ENCODE measurements around the gene FBXW9. TPM values are rescaled to one million over a fixed set of nuclear protein-coding genes. Genes with fewer than 3 reads are reported as not detected.

Gene FBXW9
- total RNA-seq, 1 donor, result 7.3 TPM

DNA sequence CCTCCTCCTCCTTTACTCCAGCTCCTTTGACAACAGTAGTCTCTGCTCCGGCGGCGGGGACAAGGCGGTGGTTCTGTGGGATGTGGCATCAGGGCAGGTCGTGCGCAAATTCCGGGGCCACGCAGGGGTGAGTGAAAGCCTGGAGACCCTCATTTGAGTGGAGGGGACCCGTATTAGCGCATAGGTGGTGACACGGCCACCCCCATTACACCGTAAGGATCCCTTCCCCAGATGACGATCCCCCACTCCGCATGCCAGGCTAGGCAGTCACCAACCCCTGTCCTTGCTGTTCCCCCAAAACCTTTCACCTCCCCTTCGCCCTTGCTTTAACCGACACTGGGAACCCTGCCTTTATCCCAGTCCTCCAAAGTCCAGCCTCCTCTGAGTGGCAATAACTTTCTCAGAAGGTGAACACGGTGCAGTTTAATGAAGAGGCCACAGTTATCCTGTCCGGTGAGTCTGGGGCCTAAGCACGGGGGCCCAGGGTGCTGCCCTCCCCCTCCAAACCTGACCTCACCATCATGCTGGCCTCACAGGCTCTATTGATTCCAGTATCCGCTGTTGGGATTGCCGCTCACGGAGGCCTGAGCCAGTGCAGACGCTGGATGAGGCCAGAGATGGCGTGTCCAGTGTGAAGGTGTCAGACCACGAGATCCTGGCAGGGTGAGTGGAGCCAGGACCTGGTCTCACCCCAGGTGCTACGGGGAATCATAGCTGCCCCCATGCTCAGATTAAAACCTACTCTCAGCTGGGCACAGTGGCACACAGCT, 26.1 kb downstream of the FBXW9 start:
- TF ChIP-seq, protein P1, sequence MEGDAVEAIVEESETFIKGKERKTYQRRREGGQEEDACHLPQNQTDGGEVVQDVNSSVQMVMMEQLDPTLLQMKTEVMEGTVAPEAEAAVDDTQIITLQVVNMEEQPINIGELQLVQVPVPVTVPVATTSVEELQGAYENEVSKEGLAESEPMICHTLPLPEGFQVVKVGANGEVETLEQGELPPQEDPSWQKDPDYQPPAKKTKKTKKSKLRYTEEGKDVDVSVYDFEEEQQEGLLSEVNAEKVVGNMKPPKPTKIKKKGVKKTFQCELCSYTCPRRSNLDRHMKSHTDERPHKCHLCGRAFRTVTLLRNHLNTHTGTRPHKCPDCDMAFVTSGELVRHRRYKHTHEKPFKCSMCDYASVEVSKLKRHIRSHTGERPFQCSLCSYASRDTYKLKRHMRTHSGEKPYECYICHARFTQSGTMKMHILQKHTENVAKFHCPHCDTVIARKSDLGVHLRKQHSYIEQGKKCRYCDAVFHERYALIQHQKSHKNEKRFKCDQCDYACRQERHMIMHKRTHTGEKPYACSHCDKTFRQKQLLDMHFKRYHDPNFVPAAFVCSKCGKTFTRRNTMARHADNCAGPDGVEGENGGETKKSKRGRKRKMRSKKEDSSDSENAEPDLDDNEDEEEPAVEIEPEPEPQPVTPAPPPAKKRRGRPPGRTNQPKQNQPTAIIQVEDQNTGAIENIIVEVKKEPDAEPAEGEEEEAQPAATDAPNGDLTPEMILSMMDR (IDR thresholded peaks at IDR 0.05; ENCODE audit: insufficient read depth, low read depth, low read length), result no peak
- H3K4me3 ChIP-seq (ENCODE audit: low read depth, low read length), result peak overlapping the region; percentile 89
- no peak for DNase-seq (ENCODE audit: low read depth)

DNA sequence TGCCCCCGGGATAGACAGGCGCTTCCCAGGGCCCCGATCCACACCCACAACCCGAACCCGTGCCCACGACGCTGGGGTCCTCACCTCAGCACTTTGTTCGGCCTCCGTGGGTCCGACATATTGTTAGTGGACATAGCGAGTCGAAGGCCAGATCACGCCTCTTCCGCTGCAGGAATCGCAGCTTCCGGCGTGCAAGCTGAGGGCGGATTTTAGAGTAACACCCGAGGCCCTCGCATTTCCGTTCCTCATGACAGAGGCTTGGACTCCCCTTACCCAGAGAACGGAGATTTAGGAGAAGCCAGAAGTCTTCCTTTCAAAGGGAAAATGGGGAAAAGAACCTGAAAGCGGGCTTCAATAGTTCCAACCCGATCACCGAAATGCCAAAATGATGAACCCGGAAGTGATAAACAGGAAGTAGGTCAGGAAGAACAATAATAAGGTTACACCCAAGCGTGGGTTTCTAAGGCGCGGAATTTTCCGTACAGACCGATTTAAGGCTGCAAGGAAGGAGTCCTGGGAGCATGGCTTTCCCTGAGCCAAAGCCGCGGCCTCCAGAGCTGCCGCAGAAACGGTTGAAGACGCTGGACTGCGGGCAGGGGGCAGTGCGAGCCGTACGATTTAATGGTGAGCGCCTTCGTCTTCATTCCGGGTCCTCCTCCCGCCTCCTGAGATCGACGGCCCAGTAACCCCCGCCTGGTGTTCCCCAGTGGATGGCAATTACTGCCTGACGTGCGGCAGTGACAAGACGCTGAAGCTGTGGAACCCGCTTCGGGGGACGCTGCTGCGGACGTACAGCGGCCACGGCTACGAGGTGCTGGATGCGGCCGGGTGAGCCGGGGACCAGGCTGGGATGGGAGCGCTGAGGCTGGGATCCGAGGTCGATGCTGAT, 26.9 kb downstream of the FBXW9 start:
- peak overlapping the region; percentile 89 for H3K4me3 ChIP-seq (ENCODE audit: low read depth, low read length)
- TF ChIP-seq, protein P1 (IDR thresholded peaks at IDR 0.05; ENCODE audit: insufficient read depth, low read depth, low read length), result peak; percentile 7
- DNase-seq (ENCODE audit: low read depth), result peak; percentile 91

GRCh38 chr19:12668932-12669269, 27.5 kb downstream of the FBXW9 start:
- TF ChIP-seq, protein P1 (IDR thresholded peaks at IDR 0.05; ENCODE audit: insufficient read depth, low read depth, low read length), result no peak
- peak overlapping the region; percentile 89 for H3K4me3 ChIP-seq (ENCODE audit: low read depth, low read length)
- DNase-seq (ENCODE audit: low read depth), result peak; percentile 68

DNA sequence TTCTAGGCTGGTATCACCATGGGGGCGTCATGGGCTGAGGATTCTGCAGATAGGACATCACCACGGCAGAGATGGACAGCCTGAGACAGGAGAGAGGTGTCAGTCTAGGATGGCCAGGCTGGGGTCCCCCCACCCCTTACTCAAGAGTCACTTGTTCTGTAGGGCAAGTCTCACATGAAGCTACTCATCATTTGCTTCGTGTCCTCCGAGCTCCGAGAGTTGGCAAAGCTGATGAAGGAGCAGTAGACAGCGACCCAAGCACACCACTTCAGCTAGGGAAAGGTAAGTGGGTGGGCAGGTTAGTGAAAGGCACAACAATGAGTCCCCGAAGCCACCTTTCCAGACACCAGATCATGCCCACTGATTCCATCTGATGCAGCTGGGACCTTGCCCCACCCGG, 28.1 kb downstream of the FBXW9 start:
- peak overlapping the region; percentile 89 for H3K4me3 ChIP-seq (ENCODE audit: low read depth, low read length)
- TF ChIP-seq, protein P1 (IDR thresholded peaks at IDR 0.05; ENCODE audit: insufficient read depth, low read depth, low read length), result no peak
- DNase-seq (ENCODE audit: low read depth), result no peak

- TF ChIP-seq, protein P1 (IDR thresholded peaks at IDR 0.05; ENCODE audit: insufficient read depth, low read depth, low read length), result no peak
- H3K4me3 ChIP-seq (ENCODE audit: low read depth, low read length), result no peak overlapping the region
- no peak for DNase-seq (ENCODE audit: low read depth)
Measured at GRCh38 chr19:12667731-12668302, 28.6 kb downstream of the FBXW9 start.

DNA sequence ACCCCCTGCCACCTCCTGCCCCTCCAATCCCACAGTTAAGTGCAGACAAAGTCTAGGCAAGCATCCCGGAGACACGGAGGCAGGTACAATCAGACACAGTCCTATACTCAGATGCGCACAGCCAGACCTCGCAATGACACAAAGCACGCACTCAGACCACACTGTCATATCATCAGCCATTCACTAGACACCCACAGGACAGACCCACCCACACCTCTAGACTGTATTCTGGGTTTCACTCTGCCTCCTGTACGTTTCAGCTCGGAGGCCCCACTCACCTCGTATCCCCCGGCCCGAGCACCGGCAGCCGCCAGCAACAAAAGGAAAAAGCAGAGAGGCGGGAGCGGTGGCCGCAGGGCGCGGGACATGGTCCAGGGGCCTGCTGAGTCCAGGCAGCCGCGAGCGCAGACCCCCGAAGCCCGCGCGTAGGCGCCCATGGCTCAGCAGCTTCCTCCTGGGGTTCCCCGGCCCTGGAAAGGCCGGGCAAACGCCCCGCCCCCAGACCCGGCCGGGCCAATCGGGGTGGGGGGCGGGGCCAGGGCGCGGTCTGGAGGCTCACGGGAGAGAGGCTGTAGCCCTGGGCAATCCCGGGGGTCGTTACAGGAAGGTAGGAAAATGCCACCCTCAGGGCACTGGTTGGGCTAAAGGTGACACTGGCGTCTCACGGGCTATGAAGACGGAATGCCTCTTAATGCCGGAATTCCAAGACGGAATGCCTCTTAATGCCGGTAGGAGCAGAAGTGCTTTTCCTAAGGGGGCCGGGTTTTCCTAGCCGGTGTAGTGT, 30.0 kb downstream of the FBXW9 start, which contains the start of the genes MAN2B1 and WDR83:
MAN2B1 (minus strand) TSS at position 478 of the 784 bp plus-strand sequence; CDS start at position 437, 41 bp downstream.
WDR83 (plus strand) TSS at position 543 of the 784 bp plus-strand sequence. CDS start 2,984 bp downstream, outside the sequence.
- peak within 1 kb of the TSS; percentile 80 for H3K4me3 ChIP-seq (ENCODE audit: low read depth, low read length)
- TF ChIP-seq, protein P1 (IDR thresholded peaks at IDR 0.05; ENCODE audit: insufficient read depth, low read depth, low read length), result no peak
- DNase-seq (ENCODE audit: low read depth), result peak; percentile 69
